Astrocyte of the spinal cord (primary cell): ENCODE data around the gene PRIMPOL.

Experiments used
- DNase-seq: peaks from one replicate; pipeline ENCODE4 v3.0.0; 2011; ENCODE audit warnings: low read depth, low spot score
- H3K4me3 ChIP-seq: 2 replicates; pipeline ENCODE4 v1.5.1; 2011; ENCODE audit warnings: low read depth, mild to moderate bottlenecking, low read length, moderate library complexity
- CTCF ChIP-seq: IDR thresholded peaks from 2 replicates; pipeline ENCODE4 v1.5.1; 2012; ENCODE audit warnings: low read depth, mild to moderate bottlenecking, low read length, inconsistent platforms
- in situ Hi-C: cut with HindIII; loops from 2 replicates; pipeline ENCODE4 v1.10.0; 2017; ENCODE audit warnings: low sequenced_read_pairs

The PRIMPOL gene

GRCh38 chr4:184669251-184669650 is 19.7 kb downstream of the PRIMPOL start:
- in situ Hi-C loops: no loop called here
- no peak for TF ChIP-seq CTCF
- no peak overlapping the region for H3K4me3 ChIP-seq
- peak; percentile 45 for DNase-seq

- TF ChIP-seq CTCF: no peak
- H3K4me3 ChIP-seq: no peak overlapping the region
- DNase-seq: no peak
- in situ Hi-C loops: no loop called here
Measured at GRCh38 chr4:184671101-184671500, 21.6 kb downstream of the PRIMPOL start.

GRCh38 chr4:184672741-184673140 is 23.2 kb downstream of the PRIMPOL start:
- H3K4me3 ChIP-seq: no peak overlapping the region
- DNase-seq: no peak
- in situ Hi-C loops: no loop called here
- no peak for TF ChIP-seq CTCF

- in situ Hi-C loops: no loop called here
- no peak for DNase-seq
- H3K4me3 ChIP-seq: no peak overlapping the region
- no peak for TF ChIP-seq CTCF
Measured at GRCh38 chr4:184674011-184674410, 24.5 kb downstream of the PRIMPOL start.

- no peak overlapping the region for H3K4me3 ChIP-seq
- no peak for DNase-seq
- no peak for TF ChIP-seq CTCF
- in situ Hi-C loops: no loop called here
Measured at GRCh38 chr4:184675018-184675417, 25.5 kb downstream of the PRIMPOL start.

- no peak for DNase-seq
- in situ Hi-C loops: no loop called here
- no peak overlapping the region for H3K4me3 ChIP-seq
- TF ChIP-seq CTCF: no peak
Measured at GRCh38 chr4:184675821-184676492, 26.4 kb downstream of the PRIMPOL start.

- no peak overlapping the region for H3K4me3 ChIP-seq
- no peak for DNase-seq
- in situ Hi-C loops: no loop called here
- TF ChIP-seq CTCF: no peak
Measured at GRCh38 chr4:184680698-184681097, 31.2 kb downstream of the PRIMPOL start.
